HEK293 (cell line): Measurements from ENCODE around the gene LAMA4.

Source experiments
- YY1 ChIP-seq: fragments of 450-650 bp; formaldehyde crosslinking; IDR thresholded peaks from 2 replicates; pipeline ENCODE4 v1.5.1; 2018; ENCODE audit warnings: missing biosample characterization, missing genetic modification characterization
- ZNF416 ChIP-seq: fragments of 450-650 bp; formaldehyde crosslinking; IDR thresholded peaks from 2 replicates; pipeline ENCODE4 v1.5.1; 2016; ENCODE audit warnings: missing biosample characterization, missing genetic modification characterization
- ZNF423 ChIP-seq: fragments of 450-650 bp; formaldehyde crosslinking; IDR thresholded peaks from 2 replicates; pipeline ENCODE4 v1.5.1; 2016; ENCODE audit warnings: missing biosample characterization, missing genetic modification characterization
- ZXDB ChIP-seq: fragments of 450-650 bp; formaldehyde crosslinking; IDR thresholded peaks from 2 replicates; pipeline ENCODE4 v1.5.1; 2016; ENCODE audit warnings: missing biosample characterization, missing genetic modification characterization

GRCh38 chr6:112117554-112117953, 136.8 kb downstream of the LAMA4 start:
- TF ChIP-seq YY1 (no peak), ZNF416 (tag by site-specific recombination) (no peak), ZXDB (tag by site-specific recombination) (no peak), ZNF423 (no peak)
